ENCODE results near the gene NTM.

Gene NTM

GRCh38 chr11:131874070-131874469 is 503.7 kb downstream of the NTM start:
- no peak for TF ChIP-seq CTCF (conservative IDR thresholded peaks at IDR 0.05)
- H3K27ac ChIP-seq, result no peak overlapping the region

DNA sequence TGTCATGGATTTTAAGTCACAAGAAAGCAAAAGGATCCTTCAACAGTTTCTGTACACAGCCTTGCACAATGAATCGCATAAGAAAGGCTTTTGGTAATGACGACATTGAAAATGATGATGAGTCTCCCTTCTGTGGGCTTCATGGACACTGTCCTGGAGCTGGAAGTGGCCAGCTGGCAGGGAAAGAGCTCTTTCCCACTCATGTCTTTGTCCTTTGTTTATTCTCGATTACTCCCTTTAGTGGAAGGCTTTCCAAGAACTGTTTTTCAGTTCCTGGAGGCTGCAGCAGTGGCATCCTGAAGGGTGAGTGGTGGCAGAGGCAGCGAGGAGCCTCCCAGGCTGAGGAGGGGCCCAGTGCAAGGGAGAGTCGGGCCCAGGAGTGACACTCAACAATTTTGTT is 505.2 kb downstream of the NTM start:
- no peak overlapping the region for H3K27ac ChIP-seq
- TF ChIP-seq CTCF (conservative IDR thresholded peaks at IDR 0.05), result no peak

DNA sequence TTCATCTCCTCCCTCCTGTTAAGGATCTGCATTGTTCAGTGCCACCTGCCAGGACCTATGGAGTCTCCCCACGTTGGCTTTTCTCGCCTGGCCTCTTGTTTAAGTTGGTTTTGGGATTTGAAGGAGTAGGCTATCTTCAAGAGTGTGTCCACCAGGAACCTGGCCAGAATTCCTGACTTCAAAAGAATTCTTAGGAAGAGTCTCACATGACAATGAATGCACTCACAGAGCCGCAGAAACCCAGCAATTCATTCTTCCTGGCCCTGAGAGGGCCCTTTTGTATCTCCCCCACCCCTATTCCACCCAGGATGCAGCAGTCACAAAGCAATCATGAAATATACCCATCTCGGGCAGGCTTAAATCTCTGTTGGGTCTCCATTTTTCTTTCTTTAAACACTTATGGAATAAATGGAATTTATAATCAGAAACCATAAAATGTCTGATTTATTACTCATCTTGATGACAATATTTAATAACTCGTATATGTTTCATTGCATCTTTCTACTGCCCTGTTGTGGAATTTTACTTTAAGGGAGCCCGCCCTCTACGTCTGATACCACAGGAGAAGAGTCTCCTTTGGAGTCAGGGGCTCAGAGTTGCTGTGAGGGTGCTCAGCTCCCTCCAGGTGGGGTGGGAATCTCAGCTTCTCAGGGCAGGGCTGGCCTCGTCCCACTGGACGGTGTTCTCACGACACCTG is 507.0 kb downstream of the NTM start:
- H3K27ac ChIP-seq, result no peak overlapping the region
- TF ChIP-seq CTCF (conservative IDR thresholded peaks at IDR 0.05), result no peak

DNA sequence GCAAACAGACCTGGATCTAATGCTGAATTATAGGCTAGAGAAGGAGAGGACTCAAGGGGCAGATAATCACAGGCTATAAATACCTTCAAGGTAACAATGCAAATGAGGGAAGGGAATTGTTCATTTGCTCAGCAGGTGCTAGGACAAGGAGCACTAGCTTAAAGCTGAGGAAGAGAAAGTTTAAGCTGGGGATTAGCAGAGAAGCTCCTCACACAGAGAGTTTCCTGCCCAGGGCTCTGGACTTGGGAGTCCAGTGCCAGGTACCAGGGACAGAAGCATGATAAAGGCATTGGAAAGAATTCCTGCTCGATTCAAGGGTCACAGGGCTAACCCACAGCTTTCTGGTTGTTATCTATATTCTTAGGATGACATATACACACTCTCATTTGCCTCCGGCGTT is 509.9 kb downstream of the NTM start:
- no peak overlapping the region for H3K27ac ChIP-seq
- TF ChIP-seq CTCF (conservative IDR thresholded peaks at IDR 0.05), result no peak

DNA sequence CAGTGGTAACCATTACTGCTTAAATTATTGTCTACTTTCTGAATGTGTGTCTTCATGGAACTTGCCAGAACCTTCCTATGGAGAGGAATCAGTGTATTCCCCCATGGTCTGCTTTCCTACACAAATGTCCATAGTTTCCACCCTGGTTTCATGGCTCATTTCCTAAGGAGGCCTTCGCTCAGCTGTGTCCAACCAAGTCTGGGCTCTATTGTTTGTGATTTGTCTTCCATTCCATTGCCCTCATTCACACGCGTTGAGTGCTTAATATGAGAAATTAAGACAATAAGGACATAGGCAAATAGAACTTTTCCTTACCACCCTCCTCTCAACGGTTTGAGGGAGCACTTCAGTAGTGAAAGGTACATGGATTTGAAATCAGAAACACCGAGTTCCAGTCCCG is 510.6 kb downstream of the NTM start:
- H3K27ac ChIP-seq, result no peak overlapping the region
- no peak for TF ChIP-seq CTCF (conservative IDR thresholded peaks at IDR 0.05)

GRCh38 chr11:131883332-131883731 is 512.9 kb downstream of the NTM start:
- H3K27ac ChIP-seq, result no peak overlapping the region
- no peak for TF ChIP-seq CTCF (conservative IDR thresholded peaks at IDR 0.05)

GRCh38 chr11:131884461-131885073 is 514.2 kb downstream of the NTM start:
- no peak overlapping the region for H3K27ac ChIP-seq
- no peak for TF ChIP-seq CTCF (conservative IDR thresholded peaks at IDR 0.05)

Measured in VCaP (cell line).